Transverse colon (tissue), 4 donors: ENCODE measurements around the gene FDPS. TPM values are rescaled to one million over a fixed set of nuclear protein-coding genes. Genes with fewer than 3 reads are reported as not detected.

Experiments
- DNase-seq: peaks from one replicate; pipeline ENCODE4 v3.0.0-alpha.2; 2019
- H3K27ac ChIP-seq, 4 donors: fragments of 200-600 bp; sonication (generic); 2 replicates each; pipeline ENCODE4 v1.5.1; 2016 to 2018; ENCODE audit warnings: inconsistent platforms in 4 of 4
- H3K27me3 ChIP-seq: fragments of 200-600 bp; sonication (generic); 2 replicates; pipeline ENCODE4 v1.5.1; 2017; ENCODE audit warnings: inconsistent platforms
- H3K36me3 ChIP-seq, 4 donors: fragments of 200-600 bp; sonication (generic); 2 replicates each; pipeline ENCODE4 v1.5.1; 2017 to 2019; ENCODE audit warnings: inconsistent platforms in 4 of 4
- H3K4me1 ChIP-seq, 4 donors: fragments of 200-600 bp; sonication (generic); 2 replicates each; pipeline ENCODE4 v1.5.1; 2017 to 2020; ENCODE audit warnings: inconsistent platforms in 4 of 4
- H3K4me3 ChIP-seq, 4 donors: fragments of 200-600 bp; sonication (generic); 1 replicate in 1 of 4; 2 replicates in 3 of 4; pipeline versions ENCODE4 v1.5.1 to v1.6.1; 2017 to 2019; ENCODE audit warnings: inconsistent platforms in 4 of 4
- H3K9me3 ChIP-seq, 2 donors: fragments of 200-600 bp; sonication (generic); 2 replicates each; pipeline ENCODE4 v1.5.1; 2017 to 2019; ENCODE audit warnings: inconsistent platforms in 2 of 2
- CTCF ChIP-seq, 5 experiments: fragments of 200-600 bp in 3 of 5; fragments of 450-650 bp in 2 of 5; sonication (generic) in 3 of 5; IDR thresholded peaks; 1 replicate in 2 of 5; 2 replicates in 3 of 5; pipeline ENCODE4 v1.5.1; 2016 to 2017; ENCODE audit warnings: antibody characterized with exemption in 5 of 5, inconsistent platforms in 3 of 5, mild to moderate bottlenecking in 2 of 5, moderate library complexity in 1 of 5
- EP300 ChIP-seq: sonication (generic); formaldehyde crosslinking; IDR thresholded peaks from one replicate; pipeline ENCODE4 v1.6.1; 2017; ENCODE audit warnings: antibody characterized with exemption, low read depth
- POLR2A ChIP-seq: fragments of 450-650 bp; IDR thresholded peaks from one replicate; pipeline ENCODE4 v1.6.1; 2016; ENCODE audit warnings: antibody characterized with exemption, mild to moderate bottlenecking, moderate library complexity
- POLR2AphosphoS5 ChIP-seq, 3 donors: sonication (generic); formaldehyde crosslinking; IDR thresholded peaks; one replicate each; pipeline ENCODE4 v1.6.1; 2016; ENCODE audit warnings: antibody characterized with exemption in 3 of 3
- whole genome bisulfite sequencing, 2 donors: methylation state at CpG; one replicate each; pipeline ENCODE4 v1.1.5; 2018; ENCODE audit warnings: low coverage in 1 of 2; 5-methylcytosine and 5-hydroxymethylcytosine counted together
- in situ Hi-C, 4 donors: fragments of 200-750 bp; cut with MboI; loops; one replicate each; pipeline versions ENCODE4 v1.15.0 to v1.15.1; 2017; ENCODE audit warnings: low sequenced_read_pairs in 3 of 4, low pct_ligation_motif_present in 1 of 4, low pct_unique_long_range_greater_than_20kb in 1 of 4
- intact Hi-C: fragments of 100-400 bp; cut with DNase I; formaldehyde crosslinking; loops from one replicate; pipeline ENCODE4 v1.15.1; 2023; ENCODE audit warnings: low total_unique reads
- total RNA-seq, 4 donors: library from RNA; depleted of rRNA; stranded (reverse); fragments of >200 nt; gene quantifications; one replicate each; pipeline ENCODE4 v1.1.0, GENCODE V29; 2016

FDPS gene
- total RNA-seq, 4 donors from 2014 or later: 73.7 to 158 (median 104) TPM

DNA sequence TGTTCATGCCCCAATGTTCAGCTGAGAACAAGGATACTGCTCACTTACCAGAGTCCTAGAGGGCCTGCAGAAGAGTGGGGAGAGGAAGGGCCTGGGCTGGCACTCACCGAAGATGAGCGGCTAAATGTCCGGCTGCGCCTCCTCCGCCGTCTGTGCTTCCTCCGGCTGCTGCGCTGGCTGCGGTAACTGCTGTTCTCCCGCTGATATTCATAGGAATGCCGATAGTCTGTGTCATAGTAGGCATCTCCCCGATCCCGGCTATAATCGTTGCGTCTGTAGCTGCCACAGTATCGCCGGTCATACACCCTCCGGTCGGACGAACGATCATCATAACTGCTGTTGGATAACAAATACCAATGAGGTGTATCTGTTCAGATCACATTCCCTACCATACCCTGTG, 39.3 kb upstream of the FDPS start:
- no peaks in the 10 kb centered on the region for H3K27me3 ChIP-seq
- H3K4me1 ChIP-seq: peaks cover 4 to 23% (median 17%) of the 10 kb centered on the region in 4 donors
- in situ Hi-C loops: loop anchor here in 2 of 4 donors (10.0 to 25.0 kb wide), 2 partner anchors 55 to 318 kb away; partner anchors contain the start of gene RUSC1 (in 1 of the 2)
- WGBS, 2 donors: 96 to 100% methylated on average over 10 to 21 of the region's 21 CpGs
- no peak for DNase-seq
- intact Hi-C loops: no loop called here
- no peak for TF ChIP-seq POLR2AphosphoS5 (IDR thresholded peaks at IDR 0.05)
- no peak for TF ChIP-seq CTCF (IDR thresholded peaks at IDR 0.05)
- no peak for TF ChIP-seq EP300
- TF ChIP-seq POLR2A: no peak
- no peak overlapping the region for H3K4me3 ChIP-seq
- no peak overlapping the region for H3K27ac ChIP-seq
- H3K9me3 ChIP-seq: no peaks in the 10 kb centered on the region
- peaks cover 0 to 59% (median 29%) of the 10 kb centered on the region in 4 donors for H3K36me3 ChIP-seq

DNA sequence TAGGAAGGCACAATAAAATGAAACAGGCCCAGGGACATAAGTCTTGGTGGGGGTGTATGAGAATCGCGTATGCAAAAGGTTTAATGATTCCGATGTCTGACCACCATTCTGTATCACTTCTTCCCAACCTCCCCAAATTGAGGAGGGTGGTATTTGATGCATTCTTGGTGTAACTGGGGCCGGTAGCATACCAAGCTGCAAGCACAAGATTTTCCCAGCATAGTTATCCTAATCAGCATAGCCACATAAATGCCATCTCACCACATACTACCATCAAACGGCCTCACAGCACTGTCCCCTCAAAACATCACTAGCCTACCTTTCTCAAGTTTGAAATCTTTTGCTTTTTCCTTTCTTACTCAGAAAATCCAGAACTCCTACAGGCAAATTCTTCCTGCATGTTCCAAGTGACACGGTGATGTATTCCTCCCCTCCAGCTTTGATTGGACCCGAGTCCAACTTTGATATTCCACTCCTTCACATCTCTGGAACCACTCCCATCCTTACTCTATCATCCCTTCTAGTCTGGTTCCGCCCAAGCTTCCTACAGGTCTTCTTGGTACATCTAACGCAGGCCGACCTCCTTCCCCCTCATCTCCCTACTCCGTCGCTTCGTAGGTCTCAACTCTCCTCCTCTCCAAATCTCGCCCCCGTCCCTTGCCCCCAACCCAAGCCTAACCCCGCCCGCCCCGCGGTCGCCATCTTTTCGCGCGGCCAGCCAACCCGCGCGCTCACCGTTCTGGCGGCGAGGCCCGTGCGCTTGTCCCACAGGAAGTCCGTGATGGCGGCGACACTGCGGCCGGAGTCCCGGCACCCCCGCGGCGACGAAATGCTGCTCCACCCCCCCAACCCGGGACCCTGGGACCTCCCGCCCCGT, 36.0 kb upstream of the FDPS start:
- peak in 1 of 3 donors; percentile 30 for TF ChIP-seq POLR2AphosphoS5 (IDR thresholded peaks at IDR 0.05)
- no peak for TF ChIP-seq POLR2A
- peaks cover 0 to 28% (median 17%) of the 10 kb centered on the region in 4 donors for H3K36me3 ChIP-seq
- H3K27ac ChIP-seq: peak overlapping the region; percentile 97 to 99 (median 98)
- H3K27me3 ChIP-seq: no peaks in the 10 kb centered on the region
- H3K4me1 ChIP-seq: peaks cover 9 to 30% (median 21%) of the 10 kb centered on the region in 4 donors
- no peak for DNase-seq
- intact Hi-C loops (no loop called here), in situ Hi-C loops (loop anchor here in 3 of 4 donors (10.0 to 25.0 kb wide), 2 partner anchors 52 to 315 kb away; partner anchors contain the start of gene RUSC1 (in 2 of the 3))
- 5 to 12% methylated on average over 5 to 28 of the region's 44 CpGs for WGBS, 2 donors
- H3K4me3 ChIP-seq: peak overlapping the region; percentile 72 to 95 (median 92)
- H3K9me3 ChIP-seq: no peaks in the 10 kb centered on the region

DNA sequence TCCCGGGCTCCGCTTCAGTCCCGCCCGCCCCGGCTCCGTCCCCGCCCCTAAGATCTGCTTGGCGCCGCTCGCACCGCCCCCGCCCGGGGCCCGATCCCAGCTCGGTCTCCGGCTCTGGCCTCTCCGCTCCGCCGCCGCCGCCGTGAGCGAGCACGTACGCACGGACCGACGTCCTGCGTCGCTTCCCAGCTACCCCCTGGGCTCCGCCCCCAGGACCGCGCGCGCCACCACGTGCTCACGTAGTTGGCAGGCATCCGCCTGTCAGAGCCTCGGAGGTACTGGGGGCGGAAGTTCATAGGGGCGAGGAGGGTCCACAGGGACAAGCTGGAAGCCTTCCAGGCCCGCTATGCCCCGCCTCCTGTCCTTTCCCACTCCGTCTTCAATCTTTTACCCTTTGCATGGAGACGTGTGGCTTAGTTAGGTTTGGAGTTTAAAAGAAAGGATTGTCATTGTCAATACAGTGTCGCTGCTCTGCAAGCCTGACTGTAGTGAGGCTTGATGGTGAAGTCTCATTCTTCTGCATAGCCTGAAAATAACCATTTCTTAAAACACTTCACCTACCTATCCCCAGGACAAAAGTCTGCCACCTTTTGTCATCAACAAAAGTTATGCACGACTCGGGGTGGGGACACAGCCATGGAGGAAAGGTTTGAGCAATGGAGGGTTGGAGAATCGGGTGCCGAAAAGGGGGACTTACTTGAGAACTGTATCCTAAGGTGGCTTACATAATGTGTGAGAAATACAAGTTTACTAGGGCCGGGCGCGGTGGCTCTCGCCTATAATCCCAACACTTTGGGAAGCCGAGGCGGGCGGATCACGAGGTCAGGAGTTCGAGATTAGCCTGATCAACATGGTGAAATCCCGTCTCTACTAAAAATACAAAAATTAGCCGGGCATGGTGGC, 35.1 kb upstream of the FDPS start, which contains the start of gene CLK2:
Gene CLK2, minus strand, starts transcription at position 162 of the 903 bp plus-strand sequence. CDS start 2,527 bp downstream, outside the sequence.
- 19 to 42% methylated on average over 7 to 45 of the region's 61 CpGs for WGBS, 2 donors
- Histone ChIP-seq H3K36me3 (peaks cover 0 to 19% (median 10%) of the 10 kb centered on the region in 4 donors), H3K27me3 (no peaks in the 10 kb centered on the region), H3K27ac (peak within 1 kb of the TSS; percentile 97 to 99 (median 98)), H3K9me3 (no peaks in the 10 kb centered on the region), H3K4me3 (peak within 1 kb of the TSS; percentile 72 to 95 (median 92)), H3K4me1 (peaks cover 9 to 39% (median 30%) of the 10 kb centered on the region in 4 donors)
- intact Hi-C loops (no loop called here), in situ Hi-C loops (loop anchor here in 3 of 4 donors (10.0 to 25.0 kb wide), 2 partner anchors 51 to 314 kb away; partner anchors contain the start of gene RUSC1 (in 2 of the 3))
- TF ChIP-seq POLR2A (peak; percentile 83), EP300 (no peak), POLR2AphosphoS5 (IDR thresholded peaks at IDR 0.05) (peak; percentile 92 to 97 (median 96))
- peak; percentile 97 for DNase-seq

GRCh38 chr1:155277070-155277901, 31.4 kb upstream of the FDPS start, which contains the start of gene HCN3:
Gene HCN3, plus strand, starts transcription at chr1:155277463. Its CDS starts 128 bp downstream, at chr1:155277591.
- H3K27ac ChIP-seq: peak within 1 kb of the TSS; percentile 85 to 86 (median 85)
- intact Hi-C loops: loop anchor here (5.0 kb wide), 1 partner anchor 45 kb away; the partner anchor contains the start of gene RUSC1
- TF ChIP-seq POLR2AphosphoS5 (IDR thresholded peaks at IDR 0.05) (peak in 1 of 3 donors; percentile 9), CTCF (IDR thresholded peaks at IDR 0.05) (peak; percentile 11 to 79 (median 58)), POLR2A (no peak), EP300 (no peak)
- H3K9me3 ChIP-seq: no peaks in the 10 kb centered on the region
- 1 to 8% methylated on average over 6 to 50 of the region's 68 CpGs for WGBS, 2 donors
- peak within 1 kb of the TSS; percentile 56 to 90 (median 70) for H3K4me3 ChIP-seq
- H3K4me1 ChIP-seq: peaks cover 7 to 28% (median 23%) of the 10 kb centered on the region in 4 donors
- DNase-seq: peak; percentile 99
- H3K36me3 ChIP-seq: no peaks in the 10 kb centered on the region
- in situ Hi-C loops: loop anchor here in 3 of 4 donors (5.0 to 10.0 kb wide), 2 partner anchors 45 to 48 kb away; partner anchors contain the start of gene RUSC1 (in 3 of the 3)
- no peaks in the 10 kb centered on the region for H3K27me3 ChIP-seq
